Amygdala (tissue), 56 donors: ENCODE results near the gene PTTG1IP2.
"Not testable (repeated sequence)": the region's sequence is repeated elsewhere in the genome, so short reads cannot be mapped to it uniquely, and the experiment has no call there.

Source experiments
- DNase-seq, 56 donors: peaks; one replicate each; lab custom pipeline; 2025; lab: John Stamatoyannopoulos, UW

Gene PTTG1IP2

GRCh38 chr7:90469554-90469953 lies at the start of gene PTTG1IP2:
PTTG1IP2 (plus strand) TSS chr7:90469639; CDS start chr7:90469787, 148 bp downstream.
- no peak for DNase-seq

GRCh38 chr7:90421651-90422050 lies 47.8 kb upstream of the PTTG1IP2 start:
- DNase-seq = no peak

GRCh38 chr7:90424720-90425119 lies 44.7 kb upstream of the PTTG1IP2 start:
- DNase-seq = no peak

- DNase-seq = no peak
Measured at GRCh38 chr7:90425376-90425775, 44.1 kb upstream of the PTTG1IP2 start.

GRCh38 chr7:90430614-90431460 lies 38.6 kb upstream of the PTTG1IP2 start:
- DNase-seq = no peak

- no peak for DNase-seq
Measured at GRCh38 chr7:90432752-90433151, 36.7 kb upstream of the PTTG1IP2 start.

- no peak for DNase-seq
Measured at GRCh38 chr7:90433221-90433620, 36.2 kb upstream of the PTTG1IP2 start.

- DNase-seq = no peak
Measured at GRCh38 chr7:90445633-90446032, 23.8 kb upstream of the PTTG1IP2 start.

GRCh38 chr7:90446137-90446899 lies 23.1 kb upstream of the PTTG1IP2 start:
- no peak for DNase-seq

GRCh38 chr7:90453259-90453891 lies 16.1 kb upstream of the PTTG1IP2 start:
- DNase-seq = no peak

- no peak for DNase-seq
Measured at GRCh38 chr7:90453931-90454330, 15.5 kb upstream of the PTTG1IP2 start.

GRCh38 chr7:90455163-90456030 lies 14.0 kb upstream of the PTTG1IP2 start:
- DNase-seq = peak in 2 of 56 donors; percentile 1 to 46

- DNase-seq = no peak
Measured at GRCh38 chr7:90458104-90458503, 11.3 kb upstream of the PTTG1IP2 start.

- no peak for DNase-seq
Measured at GRCh38 chr7:90459888-90460287, 9.6 kb upstream of the PTTG1IP2 start.

GRCh38 chr7:90461219-90461618 lies 8.2 kb upstream of the PTTG1IP2 start:
- no peak for DNase-seq

GRCh38 chr7:90463151-90463628 lies 6.2 kb upstream of the PTTG1IP2 start:
- DNase-seq = not testable (repeated sequence)

- no peak for DNase-seq
Measured at GRCh38 chr7:90465816-90466215, 3.6 kb upstream of the PTTG1IP2 start.

- DNase-seq = no peak
Measured at GRCh38 chr7:90472805-90473540, 3.5 kb downstream of the PTTG1IP2 start.

GRCh38 chr7:90473814-90474213 lies 4.4 kb downstream of the PTTG1IP2 start:
- DNase-seq = no peak
